Mesothelial cell of epicardium (in vitro differentiated cells): ENCODE results near the gene VWA5B1. TPM values are rescaled to one million over a fixed set of nuclear protein-coding genes. Genes with fewer than 3 reads are reported as not detected.

Experiments used
- DNase-seq, 2 experiments: peaks; one replicate each; pipeline ENCODE4 v3.0.0; 2021; ENCODE audit warnings: low spot score in 2 of 2; ENCODE audit not compliant: unreplicated experiment in 2 of 2
- H3K27ac Mint-ChIP-seq: 2 replicates; pipeline ENCODE4 v1.8.0; 2021; ENCODE audit warnings: mixed read lengths
- H3K27me3 Mint-ChIP-seq: 2 replicates; pipeline ENCODE4 v1.8.0; 2021; ENCODE audit warnings: low read depth, mixed read lengths
- H3K36me3 Mint-ChIP-seq: 2 replicates; pipeline ENCODE4 v1.8.0; 2021; ENCODE audit warnings: mixed read lengths
- H3K4me1 Mint-ChIP-seq: 2 replicates; pipeline ENCODE4 v1.8.0; 2021; ENCODE audit warnings: mixed read lengths
- H3K4me3 Mint-ChIP-seq: 2 replicates; pipeline ENCODE4 v1.8.0; 2021; ENCODE audit warnings: mild to moderate bottlenecking, moderate library complexity, mixed read lengths
- H3K9me3 Mint-ChIP-seq: 2 replicates; pipeline ENCODE4 v1.8.0; 2021; ENCODE audit warnings: mixed read lengths
- total RNA-seq: library from RNA; stranded (reverse); gene quantifications from 3 replicates; pipeline ENCODE4 v1.2.1, GENCODE V29; 2021
- TF ChIP-seq, protein P1 (sequence below): fragments of 200-600 bp; sonication (generic); IDR thresholded peaks from one replicate; pipeline ENCODE4 v1.5.0; 2021; ENCODE audit warnings: antibody characterized with exemption; ENCODE audit not compliant: unreplicated experiment

Gene VWA5B1
- total RNA-seq, 1 donor from 2014 or later: 0.25 TPM

DNA sequence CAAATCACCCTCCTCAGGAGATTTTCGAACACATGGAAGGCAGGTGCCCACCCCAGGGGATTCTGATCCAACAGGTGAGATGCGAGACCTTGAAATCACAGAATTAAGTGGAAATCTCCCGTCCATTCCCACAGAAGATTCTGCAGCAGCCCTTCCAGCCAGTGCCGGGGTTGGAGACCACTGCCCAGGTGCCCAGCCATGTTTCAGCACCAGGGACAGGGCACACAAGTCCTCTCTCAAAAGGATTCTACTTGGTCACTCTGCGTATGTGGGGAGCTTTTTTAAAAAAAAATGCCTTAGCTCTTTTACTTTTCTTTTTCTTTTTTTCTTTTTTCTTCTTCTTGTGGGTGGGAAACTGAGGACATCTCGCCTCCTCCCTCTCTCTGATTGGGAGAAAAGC, 80.7 kb downstream of the VWA5B1 start:
- H3K27ac Mint-ChIP-seq: no peak overlapping the region
- H3K4me3 Mint-ChIP-seq: no peak overlapping the region
- H3K4me1 Mint-ChIP-seq: peaks cover 6% of the 10 kb centered on the region
- peaks cover 93% of the 10 kb centered on the region for H3K27me3 Mint-ChIP-seq
- peak in 1 of 2 experiments; percentile 51 for DNase-seq
- H3K9me3 Mint-ChIP-seq: no peaks in the 10 kb centered on the region
- no peaks in the 10 kb centered on the region for H3K36me3 Mint-ChIP-seq
- TF ChIP-seq, protein P1, sequence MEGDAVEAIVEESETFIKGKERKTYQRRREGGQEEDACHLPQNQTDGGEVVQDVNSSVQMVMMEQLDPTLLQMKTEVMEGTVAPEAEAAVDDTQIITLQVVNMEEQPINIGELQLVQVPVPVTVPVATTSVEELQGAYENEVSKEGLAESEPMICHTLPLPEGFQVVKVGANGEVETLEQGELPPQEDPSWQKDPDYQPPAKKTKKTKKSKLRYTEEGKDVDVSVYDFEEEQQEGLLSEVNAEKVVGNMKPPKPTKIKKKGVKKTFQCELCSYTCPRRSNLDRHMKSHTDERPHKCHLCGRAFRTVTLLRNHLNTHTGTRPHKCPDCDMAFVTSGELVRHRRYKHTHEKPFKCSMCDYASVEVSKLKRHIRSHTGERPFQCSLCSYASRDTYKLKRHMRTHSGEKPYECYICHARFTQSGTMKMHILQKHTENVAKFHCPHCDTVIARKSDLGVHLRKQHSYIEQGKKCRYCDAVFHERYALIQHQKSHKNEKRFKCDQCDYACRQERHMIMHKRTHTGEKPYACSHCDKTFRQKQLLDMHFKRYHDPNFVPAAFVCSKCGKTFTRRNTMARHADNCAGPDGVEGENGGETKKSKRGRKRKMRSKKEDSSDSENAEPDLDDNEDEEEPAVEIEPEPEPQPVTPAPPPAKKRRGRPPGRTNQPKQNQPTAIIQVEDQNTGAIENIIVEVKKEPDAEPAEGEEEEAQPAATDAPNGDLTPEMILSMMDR: no peak

DNA sequence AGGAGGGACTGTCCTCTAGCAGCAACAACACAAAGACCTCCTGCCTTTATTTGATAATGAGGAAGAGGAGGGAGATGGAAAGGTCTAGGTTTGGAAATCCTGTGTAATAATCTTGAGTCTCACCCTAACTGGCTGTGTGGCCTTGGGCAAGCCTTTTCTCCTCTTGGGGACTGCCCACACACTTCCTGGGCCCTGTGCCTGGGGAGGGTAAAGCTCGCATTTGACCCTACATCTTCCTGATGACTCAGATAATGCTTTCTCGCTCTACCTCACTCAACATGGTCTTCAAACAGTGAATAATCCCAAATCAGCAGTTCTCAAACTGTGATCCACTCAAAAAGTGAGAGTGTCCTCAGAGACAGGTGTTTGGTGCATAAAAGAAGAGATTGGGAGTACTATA, 81.2 kb downstream of the VWA5B1 start:
- Mint-ChIP-seq H3K9me3 (no peaks in the 10 kb centered on the region), H3K27ac (no peak overlapping the region), H3K27me3 (peaks cover 94% of the 10 kb centered on the region), H3K4me3 (no peak overlapping the region), H3K36me3 (no peaks in the 10 kb centered on the region), H3K4me1 (peaks cover 6% of the 10 kb centered on the region)
- no peak for DNase-seq
- TF ChIP-seq, protein P1: no peak

DNA sequence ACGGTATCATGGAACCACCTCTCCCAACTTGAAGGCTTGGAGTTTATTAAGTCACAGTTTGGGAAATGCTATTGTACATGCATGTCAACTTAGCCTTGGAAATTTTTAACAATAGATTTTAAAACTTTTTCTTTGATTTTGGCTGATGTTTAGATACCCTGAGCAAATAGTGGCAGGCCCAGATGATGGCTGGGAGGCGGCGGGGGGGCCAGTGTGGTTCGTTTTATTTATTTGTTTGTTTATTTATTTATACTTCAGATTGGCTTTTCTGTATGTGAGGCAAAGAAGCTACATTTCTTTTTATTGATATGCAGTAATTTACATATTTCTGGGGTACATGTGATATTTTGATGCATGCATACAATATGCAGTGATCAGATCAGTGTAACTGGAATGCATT, 82.0 kb downstream of the VWA5B1 start:
- H3K9me3 Mint-ChIP-seq: no peaks in the 10 kb centered on the region
- no peak overlapping the region for H3K4me3 Mint-ChIP-seq
- peaks cover 94% of the 10 kb centered on the region for H3K27me3 Mint-ChIP-seq
- TF ChIP-seq, protein P1: no peak
- no peaks in the 10 kb centered on the region for H3K4me1 Mint-ChIP-seq
- no peaks in the 10 kb centered on the region for H3K36me3 Mint-ChIP-seq
- no peak for DNase-seq
- H3K27ac Mint-ChIP-seq: no peak overlapping the region

DNA sequence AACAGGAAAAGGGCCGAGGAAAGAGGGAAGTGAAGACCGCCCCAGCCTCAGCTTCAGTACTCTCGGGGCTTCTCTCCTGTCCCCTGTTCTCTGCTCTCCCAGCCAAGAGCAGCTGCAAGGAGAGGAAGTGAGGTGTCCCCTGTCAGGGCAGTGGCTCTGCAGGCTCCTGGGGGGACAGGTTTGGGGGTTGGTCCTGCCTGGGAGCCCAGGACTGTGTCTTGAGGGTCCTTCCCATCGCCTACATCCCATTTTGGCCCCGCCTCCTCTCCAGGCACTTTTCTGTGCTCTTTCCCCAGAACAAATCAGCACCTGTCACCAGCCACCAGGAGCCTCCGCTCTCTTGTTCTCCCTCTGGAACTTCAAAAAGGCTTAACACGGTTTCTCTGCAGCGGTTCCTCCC, 82.6 kb downstream of the VWA5B1 start:
- no peak overlapping the region for H3K27ac Mint-ChIP-seq
- TF ChIP-seq, protein P1: no peak
- H3K4me3 Mint-ChIP-seq: no peak overlapping the region
- peaks cover 92% of the 10 kb centered on the region for H3K27me3 Mint-ChIP-seq
- no peaks in the 10 kb centered on the region for H3K4me1 Mint-ChIP-seq
- no peaks in the 10 kb centered on the region for H3K9me3 Mint-ChIP-seq
- H3K36me3 Mint-ChIP-seq: no peaks in the 10 kb centered on the region
- DNase-seq: no peak

DNA sequence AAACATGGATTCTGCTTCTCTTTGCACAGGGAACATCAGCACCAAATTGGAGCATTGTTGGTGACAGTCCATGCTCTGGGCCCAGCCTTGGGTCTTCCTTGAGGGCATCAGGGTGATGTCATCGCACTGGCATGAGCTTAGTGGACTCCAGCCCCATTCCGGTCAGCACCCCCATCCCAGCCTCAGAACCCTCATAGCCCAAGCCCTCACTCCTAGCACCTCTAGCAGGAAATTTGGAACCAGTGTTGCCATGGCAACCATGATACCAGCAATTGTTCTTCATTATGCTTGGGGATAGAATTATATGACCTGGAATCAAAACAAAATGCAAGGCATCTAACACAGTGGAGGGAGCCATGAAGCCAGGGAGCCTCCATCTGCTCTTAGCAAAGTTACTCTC, 83.1 kb downstream of the VWA5B1 start:
- Mint-ChIP-seq H3K27me3 (peaks cover 92% of the 10 kb centered on the region), H3K9me3 (no peaks in the 10 kb centered on the region), H3K4me3 (no peak overlapping the region), H3K27ac (no peak overlapping the region), H3K4me1 (no peaks in the 10 kb centered on the region), H3K36me3 (no peaks in the 10 kb centered on the region)
- DNase-seq: no peak
- TF ChIP-seq, protein P1: no peak

DNA sequence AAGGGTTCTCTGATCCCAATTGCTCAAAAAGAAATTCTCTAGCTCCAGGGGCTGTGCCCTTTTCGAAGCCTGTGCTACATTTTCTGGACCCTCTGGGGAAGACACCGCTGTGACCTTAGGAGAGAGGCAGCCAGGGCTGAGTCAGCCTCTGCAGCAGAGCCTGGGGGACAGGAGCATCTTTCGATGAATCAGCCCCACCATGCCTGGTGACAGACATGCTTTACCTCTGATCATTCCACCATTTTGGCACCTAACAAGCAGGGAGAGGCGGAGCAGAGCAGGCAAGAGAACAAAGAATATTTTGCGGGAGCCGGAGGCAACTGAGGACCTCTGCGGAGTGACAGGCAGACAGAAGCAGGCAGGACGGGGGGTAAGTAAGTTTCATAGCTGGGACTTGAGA, 84.9 kb downstream of the VWA5B1 start:
- TF ChIP-seq, protein P1: no peak
- Mint-ChIP-seq H3K4me3 (no peak overlapping the region), H3K36me3 (no peaks in the 10 kb centered on the region), H3K9me3 (no peaks in the 10 kb centered on the region), H3K27ac (no peak overlapping the region), H3K4me1 (no peaks in the 10 kb centered on the region), H3K27me3 (peaks cover 92% of the 10 kb centered on the region)
- DNase-seq: no peak
